Activated B cell treated with CpG ODN at 0.5 μM for 24 hours (primary cell): ENCODE results near the gene KCNH3. TPM values are rescaled to one million over a fixed set of nuclear protein-coding genes. Genes with fewer than 3 reads are reported as not detected.

Experiments used
- ATAC-seq: fragments of 200-7000 bp; cut with Tn5 transposase; one replicate; pipeline ENCODE4 v1.10.0; 2021; ENCODE audit warnings: low read depth, mild to moderate bottlenecking, moderate library complexity
- CTCF ChIA-PET: fragments of 350-600 bp; sonication (Branson Sonifier 250); formaldehyde crosslinking; loops from one replicate; lab custom pipeline; 2021; ENCODE audit warnings: antibody characterized with exemption; lab: Charles Lee
- POLR2A ChIA-PET: fragments of 350-600 bp; sonication (Branson Sonifier 250); formaldehyde crosslinking; loops from one replicate; lab custom pipeline; 2021; ENCODE audit warnings: antibody characterized with exemption; lab: Charles Lee
- DNase-seq: peaks from one replicate; pipeline ENCODE4 v3.0.0; 2022
- H3K27ac Mint-ChIP-seq: one replicate; pipeline ENCODE4 v1.8.0; 2020; ENCODE audit warnings: mixed read lengths
- H3K27me3 Mint-ChIP-seq: one replicate; pipeline ENCODE4 v1.8.0; 2021; ENCODE audit warnings: mixed read lengths
- H3K36me3 Mint-ChIP-seq: one replicate; pipeline ENCODE4 v1.8.0; 2021; ENCODE audit warnings: low read depth, mixed read lengths
- H3K4me1 Mint-ChIP-seq: one replicate; pipeline ENCODE4 v1.8.0; 2021; ENCODE audit warnings: mixed read lengths
- H3K4me3 Mint-ChIP-seq: one replicate; pipeline ENCODE4 v1.8.0; 2020; ENCODE audit warnings: mild to moderate bottlenecking, mixed read lengths
- H3K9me3 Mint-ChIP-seq: one replicate; pipeline ENCODE4 v1.8.0; 2020; ENCODE audit warnings: mixed read lengths
- intact Hi-C: fragments of 100-400 bp; cut with micrococcal nuclease; formaldehyde crosslinking; loops from one replicate; pipeline ENCODE4 v1.15.1; 2024
- total RNA-seq: library from RNA; stranded (reverse); gene quantifications from 2 replicates; pipeline ENCODE4 v1.2.3, GENCODE V29; 2022
- TF ChIP-seq, protein P1 (sequence below): fragments of 200-600 bp; IDR thresholded peaks from one replicate; pipeline ENCODE4 v1.8.0; 2022; ENCODE audit warnings: antibody characterized with exemption, mild to moderate bottlenecking

The KCNH3 gene
- total RNA-seq, 1 donor from 2014 or later: 0.44 TPM

DNA sequence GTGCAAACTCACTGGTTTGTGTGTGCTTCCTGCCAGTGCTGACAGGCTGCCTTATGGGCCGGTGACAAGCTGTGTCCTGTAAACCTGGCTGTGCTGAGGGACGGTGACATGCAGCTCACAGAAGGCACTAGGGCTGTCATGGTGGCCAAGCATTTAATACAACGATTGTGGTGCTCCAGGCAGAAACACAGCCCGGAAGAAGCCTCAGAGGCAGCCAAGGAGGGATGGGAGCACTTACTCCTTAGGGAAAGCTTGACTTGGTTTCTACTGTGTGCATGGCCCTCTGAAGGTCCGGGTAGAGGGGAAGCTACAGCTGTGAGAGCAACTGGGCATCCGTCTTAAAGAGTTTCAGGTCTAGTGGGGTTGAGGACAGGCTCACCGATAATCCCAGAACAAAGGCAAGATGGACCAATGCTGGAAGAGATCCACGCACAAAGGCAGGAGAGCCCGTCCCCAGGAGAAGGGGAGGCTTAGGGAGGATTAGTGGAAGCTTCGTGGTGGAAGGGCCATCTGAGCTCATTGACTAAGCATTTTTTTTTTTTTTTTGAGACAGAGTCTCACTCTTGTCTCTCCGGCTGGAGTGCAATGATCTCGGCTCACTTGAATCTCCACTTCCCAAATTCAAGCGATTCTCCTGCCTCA lies 39.8 kb downstream of the KCNH3 start:
- ATAC-seq: no peak

DNA sequence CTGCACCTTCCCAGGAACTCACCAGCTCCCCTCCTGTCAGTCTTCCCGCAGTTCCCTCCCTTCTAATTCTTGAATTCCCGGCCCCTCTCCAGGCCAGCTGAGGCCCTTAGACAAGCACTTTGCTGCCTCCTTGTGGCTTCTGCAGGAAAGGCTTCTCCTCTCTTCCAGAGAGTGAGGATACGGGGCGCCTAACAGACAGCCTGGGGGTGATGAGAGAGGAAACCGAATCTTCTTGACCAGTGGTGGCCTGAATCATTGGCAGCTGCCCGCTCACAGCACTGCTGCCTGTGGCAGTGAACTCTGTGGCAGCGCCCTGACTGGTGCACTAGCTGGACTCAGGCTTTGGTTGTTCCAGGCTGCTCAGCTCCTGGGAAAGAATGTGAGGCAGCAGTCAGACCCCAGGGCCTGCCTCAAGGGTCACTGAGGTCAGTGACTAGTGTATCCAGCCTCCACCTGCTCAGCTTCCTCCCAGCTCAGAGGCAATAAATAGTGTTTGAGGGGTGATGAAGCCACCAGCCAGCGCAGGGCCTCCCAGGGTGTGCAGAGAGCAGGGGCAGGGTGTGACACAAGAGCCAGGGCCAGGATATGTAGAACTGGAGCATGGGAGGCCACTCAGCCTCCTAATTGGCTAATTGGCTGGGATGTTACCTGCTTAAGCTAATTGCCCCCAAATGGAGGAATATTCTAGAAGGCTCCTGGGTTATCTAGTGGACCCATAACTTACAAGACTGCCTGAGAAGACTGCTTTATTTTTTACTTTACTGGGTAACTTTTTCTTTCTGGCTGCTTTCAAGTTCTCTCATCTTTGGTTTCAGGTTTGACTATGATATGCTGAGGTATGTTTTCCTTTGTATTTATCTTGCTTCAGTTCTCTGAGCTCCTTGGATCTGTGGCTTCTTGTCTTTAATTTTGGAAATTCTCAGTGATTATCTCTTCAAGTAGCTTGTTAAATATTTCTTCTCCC lies 42.0 kb downstream of the KCNH3 start:
- no peak overlapping the region for H3K4me3 Mint-ChIP-seq
- ATAC-seq: peak; percentile 62
- ChIA-PET POLR2A (interaction anchor here (0.6 to 1.0 kb wide), 2 partner anchors 42 to 166 kb away, joined by 3 to 4 read pairs; partner anchors contain the start of gene PRPF40B), CTCF (interaction anchor here (0.9 to 4.9 kb wide), 7 partner anchors 8 to 292 kb away, joined by 3 to 25 read pairs (median 4); partner anchors contain the start of gene PRPF40B)
- peaks cover 11% of the 10 kb centered on the region for H3K4me1 Mint-ChIP-seq
- H3K36me3 Mint-ChIP-seq: peaks cover 38% of the 10 kb centered on the region
- no peak overlapping the region for H3K27ac Mint-ChIP-seq
- TF ChIP-seq, protein P1, sequence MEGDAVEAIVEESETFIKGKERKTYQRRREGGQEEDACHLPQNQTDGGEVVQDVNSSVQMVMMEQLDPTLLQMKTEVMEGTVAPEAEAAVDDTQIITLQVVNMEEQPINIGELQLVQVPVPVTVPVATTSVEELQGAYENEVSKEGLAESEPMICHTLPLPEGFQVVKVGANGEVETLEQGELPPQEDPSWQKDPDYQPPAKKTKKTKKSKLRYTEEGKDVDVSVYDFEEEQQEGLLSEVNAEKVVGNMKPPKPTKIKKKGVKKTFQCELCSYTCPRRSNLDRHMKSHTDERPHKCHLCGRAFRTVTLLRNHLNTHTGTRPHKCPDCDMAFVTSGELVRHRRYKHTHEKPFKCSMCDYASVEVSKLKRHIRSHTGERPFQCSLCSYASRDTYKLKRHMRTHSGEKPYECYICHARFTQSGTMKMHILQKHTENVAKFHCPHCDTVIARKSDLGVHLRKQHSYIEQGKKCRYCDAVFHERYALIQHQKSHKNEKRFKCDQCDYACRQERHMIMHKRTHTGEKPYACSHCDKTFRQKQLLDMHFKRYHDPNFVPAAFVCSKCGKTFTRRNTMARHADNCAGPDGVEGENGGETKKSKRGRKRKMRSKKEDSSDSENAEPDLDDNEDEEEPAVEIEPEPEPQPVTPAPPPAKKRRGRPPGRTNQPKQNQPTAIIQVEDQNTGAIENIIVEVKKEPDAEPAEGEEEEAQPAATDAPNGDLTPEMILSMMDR: no peak
- no peaks in the 10 kb centered on the region for H3K9me3 Mint-ChIP-seq
- no peak for DNase-seq
- intact Hi-C loops: loop anchor here (1.0 to 5.0 kb wide), 3 partner anchors 41 to 292 kb away; partner anchors contain the start of gene PRPF40B
- no peaks in the 10 kb centered on the region for H3K27me3 Mint-ChIP-seq

More for the DNA sequence above, 39.8 kb downstream of the KCNH3 start:
- peaks cover 11% of the 10 kb centered on the region for H3K4me1 Mint-ChIP-seq
- no peak overlapping the region for H3K27ac Mint-ChIP-seq
- no peaks in the 10 kb centered on the region for H3K27me3 Mint-ChIP-seq
- TF ChIP-seq, protein P1: no peak
- ChIA-PET CTCF (interaction anchor here (1.0 to 4.9 kb wide), 2 partner anchors 178 to 220 kb away, joined by 3 to 25 read pairs; no protein-coding TSS in a partner anchor), POLR2A (no interaction called here)
- H3K4me3 Mint-ChIP-seq: no peak overlapping the region
- H3K36me3 Mint-ChIP-seq: peaks cover 36% of the 10 kb centered on the region
- intact Hi-C loops: no loop called here
- H3K9me3 Mint-ChIP-seq: no peaks in the 10 kb centered on the region
- no peak for DNase-seq

DNA sequence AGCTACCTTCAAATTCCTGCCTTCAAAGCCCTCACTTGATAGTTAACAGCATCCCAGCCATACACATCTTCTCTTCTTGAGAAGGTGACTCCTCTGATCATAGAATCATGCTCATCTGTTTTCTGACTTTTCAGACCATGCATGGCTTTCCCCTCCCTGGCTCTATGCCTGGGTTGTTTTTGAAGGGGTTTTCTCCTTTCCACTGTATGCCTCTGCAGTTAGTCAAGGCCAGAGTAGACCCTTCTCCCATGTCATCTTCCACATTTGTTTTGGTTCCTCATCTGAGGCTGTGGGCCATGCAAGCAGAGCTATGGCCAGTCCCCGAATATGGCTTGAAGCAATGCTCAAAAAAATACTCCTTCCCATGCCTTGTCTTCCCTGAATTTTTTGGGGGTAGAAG lies 43.4 kb downstream of the KCNH3 start:
- Mint-ChIP-seq H3K27ac (peak overlapping the region; percentile 9), H3K36me3 (peaks cover 38% of the 10 kb centered on the region), H3K27me3 (no peaks in the 10 kb centered on the region), H3K4me3 (no peak overlapping the region), H3K4me1 (peaks cover 11% of the 10 kb centered on the region), H3K9me3 (no peaks in the 10 kb centered on the region)
- ChIA-PET POLR2A (no interaction called here), CTCF (interaction anchor here (0.8 to 4.9 kb wide), 2 partner anchors 20 to 224 kb away, joined by 3 to 25 read pairs; no protein-coding TSS in a partner anchor)
- ATAC-seq (no peak), DNase-seq (no peak)
- TF ChIP-seq, protein P1: no peak
- intact Hi-C loops: loop anchor here (5.0 kb wide), 1 partner anchor 40 kb away; the partner anchor contains the start of gene PRPF40B

GRCh38 chr12:49582850-49583249 lies 44.0 kb downstream of the KCNH3 start:
- no peak overlapping the region for H3K27ac Mint-ChIP-seq
- CTCF ChIA-PET: interaction anchor here (1.0 to 4.9 kb wide), 2 partner anchors 29 to 224 kb away, joined by 3 to 25 read pairs; no protein-coding TSS in a partner anchor
- H3K4me1 Mint-ChIP-seq: peaks cover 11% of the 10 kb centered on the region
- no peak for ATAC-seq
- intact Hi-C loops: loop anchor here (5.0 kb wide), 1 partner anchor 39 kb away; the partner anchor contains the start of gene PRPF40B
- H3K36me3 Mint-ChIP-seq: peaks cover 33% of the 10 kb centered on the region
- no peak for DNase-seq
- POLR2A ChIA-PET: no interaction called here
- no peaks in the 10 kb centered on the region for H3K27me3 Mint-ChIP-seq
- no peaks in the 10 kb centered on the region for H3K9me3 Mint-ChIP-seq
- no peak overlapping the region for H3K4me3 Mint-ChIP-seq
- TF ChIP-seq, protein P1: no peak
